ENCODE data around the gene HEXIM2. TPM values are rescaled to one million over a fixed set of nuclear protein-coding genes. Genes with fewer than 3 reads are reported as not detected.
"Not testable (repeated sequence)": the region's sequence is repeated elsewhere in the genome, so short reads cannot be mapped to it uniquely, and the experiment has no call there.

The HEXIM2 gene
- total RNA-seq, 1 experiment from 2014 or later, result 5.1 TPM

- Mint-ChIP-seq H3K4me1 (ENCODE audit: insufficient read depth, unreplicated experiment) (peaks cover 10% of the 10 kb centered on the region), H3K27ac (ENCODE audit: low read depth, unreplicated experiment) (no peak overlapping the region), H3K9me3 (ENCODE audit: unreplicated experiment) (no peaks in the 10 kb centered on the region), H3K27me3 (ENCODE audit: insufficient read depth, unreplicated experiment) (no peaks in the 10 kb centered on the region), H3K4me3 (ENCODE audit: unreplicated experiment) (no peak overlapping the region), H3K36me3 (ENCODE audit: insufficient read depth, unreplicated experiment) (no peaks in the 10 kb centered on the region)
- POLR2A ChIA-PET, result interaction anchor here (0.8 to 15.0 kb wide), 6 partner anchors 27 to 66 kb away, joined by 3 to 396 read pairs (median 4); partner anchors contain the start of genes ACBD4, HEXIM1 and HEXIM2
- intact Hi-C loops (cut with micrococcal nuclease), result no loop called here
- BruUV-seq (replicated peaks), result no TSS peak
- no peak for TF ChIP-seq CTCF (IDR thresholded peaks at IDR 0.05; ENCODE audit: unreplicated experiment)
- no peak for DNase-seq (ENCODE audit: unreplicated experiment)
- CTCF ChIA-PET, result interaction anchor here (0.6 to 10.1 kb wide), 5 partner anchors 10 to 152 kb away, joined by 3 to 200 read pairs (median 6); partner anchors contain the start of genes ACBD4 and HEXIM1
Measured at GRCh38 chr17:45201457-45201856, 39.8 kb downstream of the HEXIM2 start.

- H3K27me3 Mint-ChIP-seq (ENCODE audit: insufficient read depth, unreplicated experiment); H3K4me3 Mint-ChIP-seq (ENCODE audit: unreplicated experiment); BruUV-seq (replicated peaks); H3K27ac Mint-ChIP-seq (ENCODE audit: low read depth, unreplicated experiment); H3K4me1 Mint-ChIP-seq (ENCODE audit: insufficient read depth, unreplicated experiment); H3K36me3 Mint-ChIP-seq (ENCODE audit: insufficient read depth, unreplicated experiment); H3K9me3 Mint-ChIP-seq (ENCODE audit: unreplicated experiment); intact Hi-C loops (cut with micrococcal nuclease): not testable (repeated sequence)
- ChIA-PET CTCF (interaction anchor here (0.6 to 10.1 kb wide), 8 partner anchors 10 to 103 kb away, joined by 3 to 200 read pairs (median 4); partner anchors contain the start of genes ACBD4 and HEXIM1), POLR2A (interaction anchor here (0.6 to 15.0 kb wide), 10 partner anchors 16 to 217 kb away, joined by 3 to 396 read pairs (median 3); partner anchors contain the start of genes ACBD4, HEXIM1 and HEXIM2)
- DNase-seq (ENCODE audit: unreplicated experiment), result peak; percentile 89
Measured at GRCh38 chr17:45201880-45202279, 40.2 kb downstream of the HEXIM2 start.

GRCh38 chr17:45218895-45219661 is 57.4 kb downstream of the HEXIM2 start:
- Mint-ChIP-seq H3K27ac (ENCODE audit: low read depth, unreplicated experiment) (no peak overlapping the region), H3K36me3 (ENCODE audit: insufficient read depth, unreplicated experiment) (peaks cover 6% of the 10 kb centered on the region), H3K4me1 (ENCODE audit: insufficient read depth, unreplicated experiment) (peaks cover 11% of the 10 kb centered on the region), H3K27me3 (ENCODE audit: insufficient read depth, unreplicated experiment) (no peaks in the 10 kb centered on the region), H3K9me3 (ENCODE audit: unreplicated experiment) (no peaks in the 10 kb centered on the region), H3K4me3 (ENCODE audit: unreplicated experiment) (no peak overlapping the region)
- BruUV-seq (replicated peaks), result no TSS peak
- ChIA-PET POLR2A (interaction anchor here (0.5 to 2.2 kb wide), 14 partner anchors 11 to 208 kb away, joined by 3 to 13 read pairs (median 3); partner anchors contain the start of genes ACBD4, HEXIM2 and MAP3K14), CTCF (interaction anchor here (0.5 to 5.1 kb wide), 39 partner anchors 10 to 876 kb away, joined by 3 to 49 read pairs (median 4); partner anchors contain the start of genes ACBD4 and HEXIM1)
- DNase-seq (ENCODE audit: unreplicated experiment), result peak; percentile 86
- peak; percentile 95 for TF ChIP-seq CTCF (IDR thresholded peaks at IDR 0.05; ENCODE audit: unreplicated experiment)
- intact Hi-C loops (cut with micrococcal nuclease), result loop anchor here (1.0 to 5.0 kb wide), 4 partner anchors 16 to 207 kb away; no protein-coding TSS in a partner anchor

Small RNA genes within 50 kb of the gene (microRNA-seq; reads per million reads assigned to microRNA genes)
- not detected for gene MIR6784

Other genes starting within 250 kb of the HEXIM2 start
- gene GFAP, start 246.4 kb upstream of the HEXIM2 start, total RNA-seq (2022), result not detected in 2 replicates
- 11.2 and 17.5 TPM in 2 replicates for gene KIF18B, start 214.1 kb upstream of the HEXIM2 start, total RNA-seq (2022)
- 0.56 and 0.96 TPM in 2 replicates for gene C1QL1, start 193.6 kb upstream of the HEXIM2 start, total RNA-seq (2022)
- gene DCAKD, start 110.2 kb upstream of the HEXIM2 start, total RNA-seq (2022), result 23.1 and 23.3 TPM in 2 replicates
- gene NMT1, start 100.6 kb upstream of the HEXIM2 start, total RNA-seq (2022), result 85.3 and 89.7 TPM in 2 replicates
- 54.5 and 69.7 TPM in 2 replicates for gene PLCD3, start 29.4 kb upstream of the HEXIM2 start, total RNA-seq (2022)
- gene ACBD4, start 26.2 kb upstream of the HEXIM2 start, total RNA-seq (2022), result 7.2 and 7.8 TPM in 2 replicates
- gene HEXIM1, start 13.4 kb upstream of the HEXIM2 start, total RNA-seq (2022), result 22.5 and 26.7 TPM in 2 replicates
- gene FMNL1, start 60.0 kb downstream of the HEXIM2 start, total RNA-seq (2022), result 28.1 and 35.8 TPM in 2 replicates
- not detected in 2 replicates for gene SPATA32, start 100.2 kb downstream of the HEXIM2 start, total RNA-seq (2022)
- gene MAP3K14, start 155.1 kb downstream of the HEXIM2 start, total RNA-seq (2022), result 5.3 and 9.2 TPM in 2 replicates

All from MCF 10A (cell line).